ENCODE measurements around the gene EPGN. TPM values are rescaled to one million over a fixed set of nuclear protein-coding genes. Genes with fewer than 3 reads are reported as not detected.

Gene EPGN
- polyA plus RNA-seq, 1 donor from 2014 or later: not detected

- Histone ChIP-seq H3K4me2 (ENCODE audit: low read length) (no peak overlapping the region), H3K79me2 (replicated peaks; ENCODE audit: insufficient read depth, low read length) (no peaks in the 10 kb centered on the region), H4K20me1 (ENCODE audit: insufficient read depth) (no peaks in the 10 kb centered on the region), H3K9me3 (ENCODE audit: low read length) (no peaks in the 10 kb centered on the region), H3K4me3 (ENCODE audit: low read length) (no peak overlapping the region), H2AFZ (ENCODE audit: low read depth, low read length) (no peak overlapping the region), H3K9ac (ENCODE audit: low read length) (no peak overlapping the region), H3K36me3 (ENCODE audit: insufficient read depth, low read length) (no peaks in the 10 kb centered on the region), H3K27ac (ENCODE audit: low read length) (no peak overlapping the region), H3K27me3 (ENCODE audit: insufficient read depth, low read depth, low read length) (no peaks in the 10 kb centered on the region), H3F3A (ENCODE audit: insufficient read depth, low read length, poor library complexity, severe bottlenecking) (no peaks in the 10 kb centered on the region), H3K9me2 (ENCODE audit: insufficient read depth, low read length) (no peaks in the 10 kb centered on the region)
- TF ChIP-seq, protein P1, sequence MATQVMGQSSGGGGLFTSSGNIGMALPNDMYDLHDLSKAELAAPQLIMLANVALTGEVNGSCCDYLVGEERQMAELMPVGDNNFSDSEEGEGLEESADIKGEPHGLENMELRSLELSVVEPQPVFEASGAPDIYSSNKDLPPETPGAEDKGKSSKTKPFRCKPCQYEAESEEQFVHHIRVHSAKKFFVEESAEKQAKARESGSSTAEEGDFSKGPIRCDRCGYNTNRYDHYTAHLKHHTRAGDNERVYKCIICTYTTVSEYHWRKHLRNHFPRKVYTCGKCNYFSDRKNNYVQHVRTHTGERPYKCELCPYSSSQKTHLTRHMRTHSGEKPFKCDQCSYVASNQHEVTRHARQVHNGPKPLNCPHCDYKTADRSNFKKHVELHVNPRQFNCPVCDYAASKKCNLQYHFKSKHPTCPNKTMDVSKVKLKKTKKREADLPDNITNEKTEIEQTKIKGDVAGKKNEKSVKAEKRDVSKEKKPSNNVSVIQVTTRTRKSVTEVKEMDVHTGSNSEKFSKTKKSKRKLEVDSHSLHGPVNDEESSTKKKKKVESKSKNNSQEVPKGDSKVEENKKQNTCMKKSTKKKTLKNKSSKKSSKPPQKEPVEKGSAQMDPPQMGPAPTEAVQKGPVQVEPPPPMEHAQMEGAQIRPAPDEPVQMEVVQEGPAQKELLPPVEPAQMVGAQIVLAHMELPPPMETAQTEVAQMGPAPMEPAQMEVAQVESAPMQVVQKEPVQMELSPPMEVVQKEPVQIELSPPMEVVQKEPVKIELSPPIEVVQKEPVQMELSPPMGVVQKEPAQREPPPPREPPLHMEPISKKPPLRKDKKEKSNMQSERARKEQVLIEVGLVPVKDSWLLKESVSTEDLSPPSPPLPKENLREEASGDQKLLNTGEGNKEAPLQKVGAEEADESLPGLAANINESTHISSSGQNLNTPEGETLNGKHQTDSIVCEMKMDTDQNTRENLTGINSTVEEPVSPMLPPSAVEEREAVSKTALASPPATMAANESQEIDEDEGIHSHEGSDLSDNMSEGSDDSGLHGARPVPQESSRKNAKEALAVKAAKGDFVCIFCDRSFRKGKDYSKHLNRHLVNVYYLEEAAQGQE (IDR thresholded peaks at IDR 0.05; ENCODE audit: borderline replicate concordance): no peak
- TF ChIP-seq RAD21 (conservative IDR thresholded peaks at IDR 0.05) (no peak), CTCF (IDR thresholded peaks at IDR 0.05; ENCODE audit: poor library complexity, severe bottlenecking) (no peak), EZH2 (IDR thresholded peaks at IDR 0.05; ENCODE audit: borderline replicate concordance, insufficient read depth, low read length, poor library complexity, severe bottlenecking) (no peak), MXI1 (conservative IDR thresholded peaks at IDR 0.05; ENCODE audit: poor library complexity, severe bottlenecking) (no peak), EP300 (conservative IDR thresholded peaks at IDR 0.05; ENCODE audit: poor library complexity, severe bottlenecking) (no peak), TAF1 (IDR thresholded peaks at IDR 0.05; ENCODE audit: low read depth) (no peak), POLR2AphosphoS5 (IDR thresholded peaks at IDR 0.05) (no peak)
Observed at GRCh38 chr4:74292111-74292870, 16.0 kb upstream of the EPGN start.

GRCh38 chr4:74293558-74293957, 14.7 kb upstream of the EPGN start:
- no peaks in the 10 kb centered on the region for H3K79me2 ChIP-seq (replicated peaks; ENCODE audit: insufficient read depth, low read length)
- H3K4me3 ChIP-seq (ENCODE audit: low read length): no peak overlapping the region
- H2AFZ ChIP-seq (ENCODE audit: low read depth, low read length): no peak overlapping the region
- no peaks in the 10 kb centered on the region for H3K36me3 ChIP-seq (ENCODE audit: insufficient read depth, low read length)
- no peak for TF ChIP-seq SMC3 (conservative IDR thresholded peaks at IDR 0.05; ENCODE audit: poor library complexity)
- no peak for TF ChIP-seq POLR2AphosphoS5 (IDR thresholded peaks at IDR 0.05)
- no peak for TF ChIP-seq MXI1 (conservative IDR thresholded peaks at IDR 0.05; ENCODE audit: poor library complexity, severe bottlenecking)
- no peak for TF ChIP-seq RAD21 (conservative IDR thresholded peaks at IDR 0.05)
- TF ChIP-seq, protein P1 (IDR thresholded peaks at IDR 0.05; ENCODE audit: borderline replicate concordance): no peak
- TF ChIP-seq EP300 (conservative IDR thresholded peaks at IDR 0.05; ENCODE audit: poor library complexity, severe bottlenecking): no peak
- no peak for TF ChIP-seq TAF1 (IDR thresholded peaks at IDR 0.05; ENCODE audit: low read depth)
- no peaks in the 10 kb centered on the region for H3K9me3 ChIP-seq (ENCODE audit: low read length)
- H3K27ac ChIP-seq (ENCODE audit: low read length): no peak overlapping the region
- H3K9ac ChIP-seq (ENCODE audit: low read length): no peak overlapping the region
- no peaks in the 10 kb centered on the region for H3F3A ChIP-seq (ENCODE audit: insufficient read depth, low read length, poor library complexity, severe bottlenecking)
- H3K9me2 ChIP-seq (ENCODE audit: insufficient read depth, low read length): no peaks in the 10 kb centered on the region
- no peaks in the 10 kb centered on the region for H4K20me1 ChIP-seq (ENCODE audit: insufficient read depth)
- no peaks in the 10 kb centered on the region for H3K27me3 ChIP-seq (ENCODE audit: insufficient read depth, low read depth, low read length)
- H3K4me2 ChIP-seq (ENCODE audit: low read length): no peak overlapping the region

All from neural cell (in vitro differentiated cells).